ENCODE measurements around the gene PNMT.

DNA sequence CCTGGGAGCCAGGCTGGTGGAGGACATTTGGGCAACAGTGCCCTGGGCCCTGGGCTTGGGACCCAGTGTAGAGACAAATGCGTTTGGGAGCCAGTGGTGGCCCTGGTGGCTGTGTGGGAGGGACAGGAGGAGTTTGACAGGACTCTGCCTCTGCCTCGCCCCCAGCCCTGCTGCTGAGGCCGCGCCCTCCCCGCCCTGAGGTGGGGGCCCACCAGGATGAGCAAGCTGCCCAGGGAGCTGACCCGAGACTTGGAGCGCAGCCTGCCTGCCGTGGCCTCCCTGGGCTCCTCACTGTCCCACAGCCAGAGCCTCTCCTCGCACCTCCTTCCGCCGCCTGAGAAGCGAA, 15.0 kb upstream of the PNMT start:
- TF ChIP-seq, protein P1, sequence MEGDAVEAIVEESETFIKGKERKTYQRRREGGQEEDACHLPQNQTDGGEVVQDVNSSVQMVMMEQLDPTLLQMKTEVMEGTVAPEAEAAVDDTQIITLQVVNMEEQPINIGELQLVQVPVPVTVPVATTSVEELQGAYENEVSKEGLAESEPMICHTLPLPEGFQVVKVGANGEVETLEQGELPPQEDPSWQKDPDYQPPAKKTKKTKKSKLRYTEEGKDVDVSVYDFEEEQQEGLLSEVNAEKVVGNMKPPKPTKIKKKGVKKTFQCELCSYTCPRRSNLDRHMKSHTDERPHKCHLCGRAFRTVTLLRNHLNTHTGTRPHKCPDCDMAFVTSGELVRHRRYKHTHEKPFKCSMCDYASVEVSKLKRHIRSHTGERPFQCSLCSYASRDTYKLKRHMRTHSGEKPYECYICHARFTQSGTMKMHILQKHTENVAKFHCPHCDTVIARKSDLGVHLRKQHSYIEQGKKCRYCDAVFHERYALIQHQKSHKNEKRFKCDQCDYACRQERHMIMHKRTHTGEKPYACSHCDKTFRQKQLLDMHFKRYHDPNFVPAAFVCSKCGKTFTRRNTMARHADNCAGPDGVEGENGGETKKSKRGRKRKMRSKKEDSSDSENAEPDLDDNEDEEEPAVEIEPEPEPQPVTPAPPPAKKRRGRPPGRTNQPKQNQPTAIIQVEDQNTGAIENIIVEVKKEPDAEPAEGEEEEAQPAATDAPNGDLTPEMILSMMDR (IDR thresholded peaks at IDR 0.05; ENCODE audit: poor library complexity): no peak
- no peak for TF ChIP-seq EZH2 (IDR thresholded peaks at IDR 0.05; ENCODE audit: borderline replicate concordance)
- no peak for TF ChIP-seq EZH2phosphoT487 (IDR thresholded peaks at IDR 0.05; ENCODE audit: low read depth, severe bottlenecking, unreplicated experiment)

Data from hepatocyte (in vitro differentiated cells).